ENCODE results near the gene OR13C3. TPM values are rescaled to one million over a fixed set of nuclear protein-coding genes. Genes with fewer than 3 reads are reported as not detected.

Gene OR13C3
- total and polyA plus RNA-seq, 2 experiments from 2014 or later, result 0.24 TPM; not detected in 1

- Histone ChIP-seq H3K36me3 (no peaks in the 10 kb centered on the region), H3K9me3 (ENCODE audit: low read depth) (no peaks in the 10 kb centered on the region), H3K4me3 (no peak overlapping the region), H3K27ac (no peak overlapping the region), H3K4me1 (ENCODE audit: low read depth) (no peaks in the 10 kb centered on the region), H3K27me3 (no peaks in the 10 kb centered on the region)
- TF ChIP-seq, protein P1, sequence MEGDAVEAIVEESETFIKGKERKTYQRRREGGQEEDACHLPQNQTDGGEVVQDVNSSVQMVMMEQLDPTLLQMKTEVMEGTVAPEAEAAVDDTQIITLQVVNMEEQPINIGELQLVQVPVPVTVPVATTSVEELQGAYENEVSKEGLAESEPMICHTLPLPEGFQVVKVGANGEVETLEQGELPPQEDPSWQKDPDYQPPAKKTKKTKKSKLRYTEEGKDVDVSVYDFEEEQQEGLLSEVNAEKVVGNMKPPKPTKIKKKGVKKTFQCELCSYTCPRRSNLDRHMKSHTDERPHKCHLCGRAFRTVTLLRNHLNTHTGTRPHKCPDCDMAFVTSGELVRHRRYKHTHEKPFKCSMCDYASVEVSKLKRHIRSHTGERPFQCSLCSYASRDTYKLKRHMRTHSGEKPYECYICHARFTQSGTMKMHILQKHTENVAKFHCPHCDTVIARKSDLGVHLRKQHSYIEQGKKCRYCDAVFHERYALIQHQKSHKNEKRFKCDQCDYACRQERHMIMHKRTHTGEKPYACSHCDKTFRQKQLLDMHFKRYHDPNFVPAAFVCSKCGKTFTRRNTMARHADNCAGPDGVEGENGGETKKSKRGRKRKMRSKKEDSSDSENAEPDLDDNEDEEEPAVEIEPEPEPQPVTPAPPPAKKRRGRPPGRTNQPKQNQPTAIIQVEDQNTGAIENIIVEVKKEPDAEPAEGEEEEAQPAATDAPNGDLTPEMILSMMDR (IDR thresholded peaks at IDR 0.05; ENCODE audit: low read depth, low read length), result no peak
- no peak for DNase-seq (ENCODE audit: low read depth in 1 of 2, low spot score in 1 of 2)
Measured at GRCh38 chr9:104564358-104564757, 27.7 kb upstream of the OR13C3 start.

GRCh38 chr9:104556830-104557634, 20.4 kb upstream of the OR13C3 start:
- H3K27ac ChIP-seq, result no peak overlapping the region
- TF ChIP-seq, protein P1 (IDR thresholded peaks at IDR 0.05; ENCODE audit: low read depth, low read length), result no peak
- H3K27me3 ChIP-seq, result no peaks in the 10 kb centered on the region
- no peaks in the 10 kb centered on the region for H3K36me3 ChIP-seq
- no peak overlapping the region for H3K4me3 ChIP-seq
- no peaks in the 10 kb centered on the region for H3K4me1 ChIP-seq (ENCODE audit: low read depth)
- no peaks in the 10 kb centered on the region for H3K9me3 ChIP-seq (ENCODE audit: low read depth)
- no peak for DNase-seq (ENCODE audit: low read depth in 1 of 2, low spot score in 1 of 2)

DNA sequence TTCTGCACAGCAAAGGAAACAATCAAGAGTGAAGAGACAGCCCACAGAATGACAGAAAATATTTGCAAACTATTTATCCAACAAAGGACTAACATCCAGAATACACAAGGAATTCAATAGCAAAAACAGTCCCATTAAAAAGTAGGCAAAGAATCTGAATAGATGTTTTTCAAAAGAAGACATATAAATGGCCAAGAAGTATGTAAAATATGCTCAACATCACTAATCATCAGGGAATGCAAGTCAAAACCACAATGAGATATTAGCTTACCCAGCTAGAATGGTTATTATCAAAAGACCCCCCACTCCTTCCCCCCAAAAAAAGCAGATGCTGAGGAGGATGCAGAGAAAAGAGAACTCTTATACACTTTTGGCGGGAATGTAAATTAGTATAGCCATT, 18.9 kb upstream of the OR13C3 start:
- no peak overlapping the region for H3K4me3 ChIP-seq
- DNase-seq (ENCODE audit: low read depth in 1 of 2, low spot score in 1 of 2), result no peak
- TF ChIP-seq, protein P1 (IDR thresholded peaks at IDR 0.05; ENCODE audit: low read depth, low read length), result no peak

DNA sequence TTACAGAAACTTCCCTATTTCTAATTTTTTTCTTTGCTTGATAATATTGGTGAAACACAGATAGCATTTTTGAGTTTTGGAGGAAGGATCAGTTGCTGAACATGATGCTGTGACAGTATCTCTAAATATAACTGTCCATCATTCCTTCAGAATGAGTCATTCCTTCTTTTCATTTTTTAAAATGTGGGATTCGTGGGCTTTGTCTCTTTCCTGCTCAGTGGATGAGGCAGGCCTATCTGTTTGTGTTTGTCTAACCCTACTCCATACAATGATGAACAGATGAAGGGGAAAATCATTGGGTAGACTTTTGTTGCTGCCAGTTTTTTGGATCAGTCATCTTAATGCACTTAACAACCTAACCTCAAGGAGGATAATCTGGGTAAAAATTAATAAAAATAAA, 16.6 kb upstream of the OR13C3 start:
- TF ChIP-seq, protein P1 (IDR thresholded peaks at IDR 0.05; ENCODE audit: low read depth, low read length), result no peak
- H3K4me3 ChIP-seq, result no peak overlapping the region
- DNase-seq (ENCODE audit: low read depth in 1 of 2, low spot score in 1 of 2), result no peak
- H3K4me1 ChIP-seq (ENCODE audit: low read depth), result no peaks in the 10 kb centered on the region
- no peaks in the 10 kb centered on the region for H3K36me3 ChIP-seq
- H3K9me3 ChIP-seq (ENCODE audit: low read depth), result no peaks in the 10 kb centered on the region
- H3K27ac ChIP-seq, result no peak overlapping the region
- H3K27me3 ChIP-seq, result no peaks in the 10 kb centered on the region

More for the DNA sequence above, 18.9 kb upstream of the OR13C3 start:
- Histone ChIP-seq H3K4me1 (ENCODE audit: low read depth) (no peaks in the 10 kb centered on the region), H3K36me3 (no peaks in the 10 kb centered on the region), H3K27me3 (no peaks in the 10 kb centered on the region), H3K9me3 (ENCODE audit: low read depth) (no peaks in the 10 kb centered on the region), H3K27ac (no peak overlapping the region)

DNA sequence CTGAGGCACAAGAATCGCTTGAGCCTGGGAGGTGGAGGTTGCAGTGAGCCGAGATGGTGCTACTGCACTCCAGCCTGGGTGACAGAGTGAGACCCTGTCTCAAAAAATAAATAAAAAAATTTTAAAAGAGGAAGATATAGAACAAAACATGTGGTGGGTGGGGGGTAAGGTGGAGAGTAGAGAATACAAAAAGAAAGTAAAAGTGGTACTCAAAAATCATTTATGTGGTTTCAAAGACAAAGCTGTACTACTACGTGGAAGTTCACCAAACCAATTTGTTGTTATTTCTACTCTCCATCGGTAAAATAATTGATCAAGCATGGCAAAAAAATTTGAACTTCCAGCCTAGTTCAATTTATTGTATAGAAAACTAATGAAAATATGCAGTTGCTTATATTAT, 8.0 kb upstream of the OR13C3 start:
- no peaks in the 10 kb centered on the region for H3K36me3 ChIP-seq
- H3K4me3 ChIP-seq, result no peak overlapping the region
- TF ChIP-seq, protein P1 (IDR thresholded peaks at IDR 0.05; ENCODE audit: low read depth, low read length), result no peak
- H3K27me3 ChIP-seq, result no peaks in the 10 kb centered on the region
- no peaks in the 10 kb centered on the region for H3K9me3 ChIP-seq (ENCODE audit: low read depth)
- DNase-seq (ENCODE audit: low read depth in 1 of 2, low spot score in 1 of 2), result no peak
- no peaks in the 10 kb centered on the region for H3K4me1 ChIP-seq (ENCODE audit: low read depth)
- H3K27ac ChIP-seq, result no peak overlapping the region
